A549 treated with ZK216348 at 1 μM for 4 hours (cell line): Measurements from ENCODE around the gene SLC26A4. TPM values are rescaled to one million over a fixed set of nuclear protein-coding genes. Genes with fewer than 3 reads are reported as not detected.

Source experiments
- total RNA-seq: library from RNA; stranded (reverse); fragments of 200-300 nt; extraction: Qiagen RNA extraction; gene quantifications from 5 replicates; pipeline ENCODE4 v1.2.3, GENCODE V29; 2022; ENCODE audit warnings: low read depth

Gene SLC26A4
- total RNA-seq, result 0.11 to 0.23 TPM in 2 of 5 replicates, not detected in the others

GRCh38 chr7:107660381-107661080 lies at the start of gene SLC26A4:
Gene SLC26A4 (plus strand): TSS chr7:107660828. CDS start chr7:107661642, 814 bp downstream.

GRCh38 chr7:107743567-107744344 lies 83.1 kb downstream of the SLC26A4 start, which contains the start of gene CBLL1:
Gene CBLL1 (plus strand): TSS chr7:107744142. CDS start chr7:107744164, 22 bp downstream.

Other genes with a start within 250 kb of the SLC26A4 start
- gene GPR22, start 190.8 kb upstream of the SLC26A4 start, total RNA-seq, result not detected in 5 replicates
- 9.5 to 13.2 TPM (median 11.0 TPM) in 5 replicates for gene COG5, start 96.9 kb upstream of the SLC26A4 start, total RNA-seq
- gene DUS4L, start 96.9 kb upstream of the SLC26A4 start, total RNA-seq, result 6.6 to 10.8 TPM (median 10.4 TPM) in 5 replicates
- gene BCAP29, start 80.6 kb upstream of the SLC26A4 start, total RNA-seq, result 25.2 to 55.7 TPM (median 39.8 TPM) in 5 replicates
- gene CBLL1, start 83.3 kb downstream of the SLC26A4 start, total RNA-seq, result 26.0 to 60.6 TPM (median 34.2 TPM) in 5 replicates
- not detected in 5 replicates for gene SLC26A3, start 142.4 kb downstream of the SLC26A4 start, total RNA-seq
- 77.6 to 101 TPM (median 86.4 TPM) in 5 replicates for gene DLD, start 230.4 kb downstream of the SLC26A4 start, total RNA-seq